ENCODE measurements around the gene ATG7. TPM values are rescaled to one million over a fixed set of nuclear protein-coding genes. Genes with fewer than 3 reads are reported as not detected.
"Not testable (repeated sequence)": the region's sequence is repeated elsewhere in the genome, so short reads cannot be mapped to it uniquely, and the experiment has no call there.

The ATG7 gene
- total RNA-seq, 1 donor from 2014 or later = 45.2 TPM

DNA sequence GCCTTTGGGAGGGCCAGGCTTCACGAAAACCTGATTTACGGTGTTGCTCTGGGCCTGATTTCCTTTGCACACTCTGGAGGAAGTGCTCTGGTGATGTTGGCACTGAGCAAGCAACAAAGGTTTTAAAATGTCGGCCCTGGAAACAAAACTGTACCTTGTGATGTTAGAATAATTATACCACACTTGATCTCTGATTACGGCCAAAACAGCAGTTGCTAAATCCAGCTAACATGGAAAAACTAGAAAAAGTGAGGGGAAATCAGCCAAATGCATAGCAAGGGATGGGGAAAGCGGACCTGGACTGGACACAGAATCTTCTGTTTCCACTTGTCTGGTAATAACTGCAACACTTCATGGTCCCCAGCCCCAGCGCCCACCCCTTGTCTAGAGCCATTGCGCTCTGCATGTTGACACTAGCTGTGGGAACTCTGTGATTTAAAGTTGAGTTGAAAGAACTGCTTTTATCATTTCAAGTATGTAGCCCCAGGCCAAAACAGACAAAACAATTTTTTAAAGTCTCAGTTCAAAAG is 251.4 kb downstream of the ATG7 start:
- Mint-ChIP-seq H3K27ac (no peak overlapping the region), H3K4me3 (ENCODE audit: low read depth) (no peak overlapping the region), H3K9me3 (no peaks in the 10 kb centered on the region), H3K4me1 (ENCODE audit: low read depth) (no peaks in the 10 kb centered on the region), H3K27me3 (ENCODE audit: low read depth) (no peaks in the 10 kb centered on the region), H3K36me3 (ENCODE audit: low read depth) (peaks cover 5% of the 10 kb centered on the region)
- intact Hi-C loops (cut with micrococcal nuclease) = no loop called here
- DNase-seq (ENCODE audit: low spot score) = no peak

GRCh38 chr3:11526121-11526520 is 253.9 kb downstream of the ATG7 start:
- H3K27ac Mint-ChIP-seq; intact Hi-C loops (cut with micrococcal nuclease); H3K27me3 Mint-ChIP-seq (ENCODE audit: low read depth); H3K36me3 Mint-ChIP-seq (ENCODE audit: low read depth); H3K4me3 Mint-ChIP-seq (ENCODE audit: low read depth); H3K4me1 Mint-ChIP-seq (ENCODE audit: low read depth); DNase-seq (ENCODE audit: low spot score); H3K9me3 Mint-ChIP-seq: not testable (repeated sequence)

- intact Hi-C loops (cut with micrococcal nuclease) = no loop called here
- H3K4me3 Mint-ChIP-seq (ENCODE audit: low read depth) = no peak overlapping the region
Measured at GRCh38 chr3:11529281-11529680, 257.1 kb downstream of the ATG7 start.

DNA sequence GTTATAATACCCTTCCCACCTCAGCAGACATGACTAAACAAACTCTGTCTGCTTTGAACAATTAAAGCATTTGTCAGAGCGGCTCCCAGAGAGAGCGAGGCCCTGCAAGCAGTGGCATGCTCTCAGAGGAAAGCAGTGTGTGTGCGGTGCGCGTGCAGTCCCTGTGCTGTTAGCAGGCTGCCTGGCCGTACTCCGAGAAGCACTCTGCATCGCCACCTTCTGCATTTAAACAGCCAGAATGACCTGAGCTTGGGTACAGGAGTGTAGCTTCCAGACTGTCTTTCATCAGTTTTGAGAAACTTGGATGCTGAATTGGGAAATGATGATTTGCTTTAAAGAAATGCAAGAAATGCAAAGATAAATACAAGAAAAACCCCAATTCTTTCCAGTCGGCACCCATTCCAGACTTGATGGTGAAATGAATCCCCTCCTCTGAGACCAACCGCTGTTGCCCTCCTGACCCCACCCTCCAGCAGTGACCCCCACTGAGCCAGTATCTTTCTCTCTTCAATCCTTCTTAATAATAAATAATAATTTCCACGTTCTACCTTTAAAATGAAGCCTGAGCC is 258.0 kb downstream of the ATG7 start:
- Mint-ChIP-seq H3K4me1 (ENCODE audit: low read depth) (no peaks in the 10 kb centered on the region), H3K36me3 (ENCODE audit: low read depth) (peaks cover 5% of the 10 kb centered on the region), H3K27ac (no peak overlapping the region), H3K9me3 (no peaks in the 10 kb centered on the region), H3K4me3 (ENCODE audit: low read depth) (no peak overlapping the region), H3K27me3 (ENCODE audit: low read depth) (no peaks in the 10 kb centered on the region)
- intact Hi-C loops (cut with micrococcal nuclease) = no loop called here
- no peak for DNase-seq (ENCODE audit: low spot score)

More at GRCh38 chr3:11529281-11529680, 257.1 kb downstream of the ATG7 start:
- H3K36me3 Mint-ChIP-seq (ENCODE audit: low read depth) = peaks cover 5% of the 10 kb centered on the region
- no peak for DNase-seq (ENCODE audit: low spot score)
- H3K27ac Mint-ChIP-seq = no peak overlapping the region
- no peaks in the 10 kb centered on the region for H3K9me3 Mint-ChIP-seq
- H3K4me1 Mint-ChIP-seq (ENCODE audit: low read depth) = no peaks in the 10 kb centered on the region
- no peaks in the 10 kb centered on the region for H3K27me3 Mint-ChIP-seq (ENCODE audit: low read depth)

- Mint-ChIP-seq H3K36me3 (ENCODE audit: low read depth) (peaks cover 3% of the 10 kb centered on the region), H3K9me3 (no peaks in the 10 kb centered on the region), H3K4me3 (ENCODE audit: low read depth) (no peak overlapping the region), H3K27me3 (ENCODE audit: low read depth) (no peaks in the 10 kb centered on the region), H3K4me1 (ENCODE audit: low read depth) (no peaks in the 10 kb centered on the region), H3K27ac (no peak overlapping the region)
- no peak for DNase-seq (ENCODE audit: low spot score)
- intact Hi-C loops (cut with micrococcal nuclease) = no loop called here
Measured at GRCh38 chr3:11532931-11533391, 260.8 kb downstream of the ATG7 start.

GRCh38 chr3:11534011-11534792 is 262.0 kb downstream of the ATG7 start:
- Mint-ChIP-seq H3K9me3 (no peaks in the 10 kb centered on the region), H3K27me3 (ENCODE audit: low read depth) (no peaks in the 10 kb centered on the region), H3K27ac (no peak overlapping the region), H3K4me3 (ENCODE audit: low read depth) (no peak overlapping the region), H3K4me1 (ENCODE audit: low read depth) (no peaks in the 10 kb centered on the region), H3K36me3 (ENCODE audit: low read depth) (no peaks in the 10 kb centered on the region)
- DNase-seq (ENCODE audit: low spot score) = no peak
- intact Hi-C loops (cut with micrococcal nuclease) = no loop called here

- no peak for DNase-seq (ENCODE audit: low spot score)
- intact Hi-C loops (cut with micrococcal nuclease) = no loop called here
- Mint-ChIP-seq H3K4me3 (ENCODE audit: low read depth) (no peak overlapping the region), H3K27me3 (ENCODE audit: low read depth) (no peaks in the 10 kb centered on the region), H3K9me3 (no peaks in the 10 kb centered on the region), H3K36me3 (ENCODE audit: low read depth) (no peaks in the 10 kb centered on the region), H3K4me1 (ENCODE audit: low read depth) (no peaks in the 10 kb centered on the region), H3K27ac (no peak overlapping the region)
Measured at GRCh38 chr3:11534793-11535101, 262.6 kb downstream of the ATG7 start.

GRCh38 chr3:11535243-11535960 is 263.2 kb downstream of the ATG7 start:
- H3K36me3 Mint-ChIP-seq (ENCODE audit: low read depth) = no peaks in the 10 kb centered on the region
- H3K27ac Mint-ChIP-seq = no peak overlapping the region
- no peak for DNase-seq (ENCODE audit: low spot score)

DNA sequence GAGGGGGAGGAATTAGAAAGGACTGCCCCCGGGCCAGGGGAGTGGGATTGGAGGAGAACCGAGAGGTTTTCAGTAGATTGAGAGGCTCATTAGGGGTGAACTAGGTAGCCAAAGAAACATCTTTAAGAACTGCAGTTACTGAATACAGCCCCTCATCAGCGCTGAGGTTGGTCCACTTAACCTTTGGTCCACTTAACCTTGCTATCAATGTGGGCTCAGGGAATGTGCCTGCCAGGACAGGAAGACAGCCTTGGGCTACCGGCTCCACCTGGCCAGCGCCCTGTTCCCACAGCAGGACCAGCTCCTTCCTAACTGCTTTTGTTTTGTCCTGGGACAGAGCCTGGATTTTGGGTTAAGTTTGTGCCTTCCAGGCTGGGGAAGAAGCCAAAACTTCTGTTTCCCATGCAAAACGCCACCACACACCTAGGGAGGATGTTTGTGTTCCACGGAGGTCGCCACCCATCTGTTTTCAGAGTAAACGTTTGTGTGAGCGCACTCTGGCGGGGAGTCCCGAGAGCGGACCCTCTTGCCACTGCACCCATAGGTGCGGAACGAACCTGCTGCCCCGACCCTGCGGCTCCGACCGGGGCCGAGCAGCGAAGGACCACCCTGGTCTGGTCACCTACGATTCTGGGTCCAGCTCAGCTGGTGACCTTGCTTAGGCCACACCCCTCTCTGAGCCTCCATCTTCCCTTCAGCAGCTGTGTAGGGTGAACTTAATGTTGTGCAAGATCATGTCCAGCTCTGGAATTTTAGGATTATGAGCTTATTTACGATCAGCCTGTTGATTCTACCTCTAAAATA is 264.1 kb downstream of the ATG7 start:
- intact Hi-C loops (cut with micrococcal nuclease) = no loop called here
- Mint-ChIP-seq H3K9me3 (no peaks in the 10 kb centered on the region), H3K36me3 (ENCODE audit: low read depth) (no peaks in the 10 kb centered on the region), H3K4me3 (ENCODE audit: low read depth) (no peak overlapping the region), H3K27me3 (ENCODE audit: low read depth) (no peaks in the 10 kb centered on the region), H3K4me1 (ENCODE audit: low read depth) (no peaks in the 10 kb centered on the region), H3K27ac (no peak overlapping the region)
- DNase-seq (ENCODE audit: low spot score) = no peak

More at GRCh38 chr3:11535243-11535960, 263.2 kb downstream of the ATG7 start:
- Mint-ChIP-seq H3K4me1 (ENCODE audit: low read depth) (no peaks in the 10 kb centered on the region), H3K27me3 (ENCODE audit: low read depth) (no peaks in the 10 kb centered on the region), H3K9me3 (no peaks in the 10 kb centered on the region), H3K4me3 (ENCODE audit: low read depth) (no peak overlapping the region)
- intact Hi-C loops (cut with micrococcal nuclease) = no loop called here

GRCh38 chr3:11536936-11537612 is 264.9 kb downstream of the ATG7 start:
- no peak overlapping the region for H3K4me3 Mint-ChIP-seq (ENCODE audit: low read depth)
- H3K4me1 Mint-ChIP-seq (ENCODE audit: low read depth) = no peaks in the 10 kb centered on the region
- H3K27ac Mint-ChIP-seq = no peak overlapping the region
- DNase-seq (ENCODE audit: low spot score) = no peak
- no peaks in the 10 kb centered on the region for H3K9me3 Mint-ChIP-seq
- no peaks in the 10 kb centered on the region for H3K27me3 Mint-ChIP-seq (ENCODE audit: low read depth)
- H3K36me3 Mint-ChIP-seq (ENCODE audit: low read depth) = no peaks in the 10 kb centered on the region
- intact Hi-C loops (cut with micrococcal nuclease) = no loop called here

DNA sequence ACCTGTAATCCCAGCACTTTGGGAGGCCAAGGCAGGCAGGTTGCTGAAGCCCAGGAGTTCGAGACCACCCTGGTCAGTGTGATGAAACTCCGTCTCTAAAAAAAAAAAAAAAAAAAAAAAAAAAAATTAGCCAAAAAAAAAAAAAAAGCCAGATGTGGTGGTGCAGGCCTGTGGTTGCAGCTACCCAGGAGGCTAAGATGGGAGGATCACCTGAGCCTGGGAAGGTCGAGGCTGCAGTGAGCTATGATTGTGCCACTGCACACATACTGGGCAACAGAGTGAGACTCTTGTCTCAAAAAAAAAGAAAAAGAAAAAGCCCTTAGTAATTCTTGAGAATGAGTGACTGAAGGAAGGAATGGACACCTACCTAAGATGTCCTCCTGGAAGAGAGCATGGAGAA is 266.4 kb downstream of the ATG7 start:
- no peak overlapping the region for H3K27ac Mint-ChIP-seq
- H3K9me3 Mint-ChIP-seq = no peaks in the 10 kb centered on the region
- DNase-seq (ENCODE audit: low spot score) = no peak
- no peaks in the 10 kb centered on the region for H3K4me1 Mint-ChIP-seq (ENCODE audit: low read depth)
- H3K27me3 Mint-ChIP-seq (ENCODE audit: low read depth) = no peaks in the 10 kb centered on the region
- H3K36me3 Mint-ChIP-seq (ENCODE audit: low read depth) = no peaks in the 10 kb centered on the region
- H3K4me3 Mint-ChIP-seq (ENCODE audit: low read depth) = no peak overlapping the region
- intact Hi-C loops (cut with micrococcal nuclease) = no loop called here

- no peak for DNase-seq (ENCODE audit: low spot score)
- H3K27ac Mint-ChIP-seq = no peak overlapping the region
- no peaks in the 10 kb centered on the region for H3K9me3 Mint-ChIP-seq
- no peaks in the 10 kb centered on the region for H3K36me3 Mint-ChIP-seq (ENCODE audit: low read depth)
- no peaks in the 10 kb centered on the region for H3K27me3 Mint-ChIP-seq (ENCODE audit: low read depth)
- H3K4me1 Mint-ChIP-seq (ENCODE audit: low read depth) = no peaks in the 10 kb centered on the region
- intact Hi-C loops (cut with micrococcal nuclease) = no loop called here
- no peak overlapping the region for H3K4me3 Mint-ChIP-seq (ENCODE audit: low read depth)
Measured at GRCh38 chr3:11539218-11539617, 267.0 kb downstream of the ATG7 start.

Data from activated T-helper 2 cell treated with anti-CD3 and anti-CD28 coated beads, Interferon-gamma antibody, Interleukin-2, Interleukin-4, amounts not matched to agents 10 μg/mL and 5 μg/mL and 100 μg/mL, durations not matched to agents 14 hours and 24 hours and 36 hours (primary cell).